GM21423 (cell line): Measurements from ENCODE around the gene SIMC1.
"Not testable (repeated sequence)": the region's sequence is repeated elsewhere in the genome, so short reads cannot be mapped to it uniquely, and the experiment has no call there.

ENCODE experiments used
- ATAC-seq: cut with Tn5 transposase; IDR thresholded peaks from one replicate; pipeline ENCODE4 v1.9.1; 2021; ENCODE audit warnings: mild to moderate bottlenecking, moderate library complexity; ENCODE audit not compliant: unreplicated experiment

SIMC1 gene

GRCh38 chr5:176214466-176215021 is 23.7 kb upstream of the SIMC1 start:
- ATAC-seq, result not testable (repeated sequence)

- not testable (repeated sequence) for ATAC-seq
Observed at GRCh38 chr5:176216393-176216916, 21.8 kb upstream of the SIMC1 start.

DNA sequence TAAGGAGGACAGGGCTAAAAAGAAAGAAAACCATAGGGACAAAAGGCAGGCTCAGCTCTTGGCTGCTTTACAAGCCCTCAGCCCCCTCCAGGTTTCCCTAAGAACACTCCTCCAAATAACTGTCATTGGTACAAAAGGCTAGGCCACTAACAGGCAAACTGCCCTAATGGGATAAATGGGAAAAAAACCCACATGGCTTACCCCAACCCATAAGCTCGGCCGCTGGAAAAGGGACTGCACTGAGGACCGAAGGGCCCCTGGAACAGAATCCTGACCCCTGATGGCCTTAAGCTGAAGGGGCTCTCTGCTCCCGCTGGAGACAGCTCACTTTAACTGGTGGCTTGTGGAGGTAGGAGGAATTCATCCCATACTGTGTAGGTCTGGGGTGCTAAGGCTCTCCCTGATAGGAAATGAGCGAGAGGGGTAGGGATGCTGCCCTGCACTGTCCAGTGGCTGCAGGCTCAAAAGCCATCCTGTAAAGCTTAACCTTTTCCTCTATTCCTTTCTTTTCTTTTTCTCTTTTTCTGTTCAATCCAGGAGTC is 21.0 kb upstream of the SIMC1 start:
- not testable (repeated sequence) for ATAC-seq

GRCh38 chr5:176217764-176218163 is 20.5 kb upstream of the SIMC1 start:
- ATAC-seq, result not testable (repeated sequence)

- not testable (repeated sequence) for ATAC-seq
Observed at GRCh38 chr5:176222006-176222405, 16.2 kb upstream of the SIMC1 start.

DNA sequence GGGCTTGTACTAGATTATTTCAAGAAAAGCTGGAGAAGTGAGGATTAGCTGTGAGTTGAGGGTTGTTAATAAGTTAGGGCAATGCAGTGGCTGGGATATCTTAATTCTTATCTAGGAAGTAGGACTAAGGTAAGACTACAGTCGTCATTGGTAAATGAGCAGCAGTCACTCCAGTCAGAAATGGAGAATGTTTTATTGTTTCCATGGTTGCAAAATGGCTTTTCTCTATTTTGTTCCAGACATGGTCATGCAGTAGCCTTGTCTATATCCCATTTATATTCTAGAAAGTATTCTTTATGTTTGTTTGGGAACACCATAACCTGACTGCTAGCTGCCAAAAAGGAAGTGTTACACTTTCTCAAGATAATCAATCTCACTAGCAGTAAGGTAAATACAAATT is 9.9 kb upstream of the SIMC1 start:
- ATAC-seq, result not testable (repeated sequence)

- not testable (repeated sequence) for ATAC-seq
Observed at GRCh38 chr5:176233253-176233652, 5.0 kb upstream of the SIMC1 start.

- ATAC-seq, result not testable (repeated sequence)
Observed at GRCh38 chr5:176235155-176235554, 3.1 kb upstream of the SIMC1 start.

DNA sequence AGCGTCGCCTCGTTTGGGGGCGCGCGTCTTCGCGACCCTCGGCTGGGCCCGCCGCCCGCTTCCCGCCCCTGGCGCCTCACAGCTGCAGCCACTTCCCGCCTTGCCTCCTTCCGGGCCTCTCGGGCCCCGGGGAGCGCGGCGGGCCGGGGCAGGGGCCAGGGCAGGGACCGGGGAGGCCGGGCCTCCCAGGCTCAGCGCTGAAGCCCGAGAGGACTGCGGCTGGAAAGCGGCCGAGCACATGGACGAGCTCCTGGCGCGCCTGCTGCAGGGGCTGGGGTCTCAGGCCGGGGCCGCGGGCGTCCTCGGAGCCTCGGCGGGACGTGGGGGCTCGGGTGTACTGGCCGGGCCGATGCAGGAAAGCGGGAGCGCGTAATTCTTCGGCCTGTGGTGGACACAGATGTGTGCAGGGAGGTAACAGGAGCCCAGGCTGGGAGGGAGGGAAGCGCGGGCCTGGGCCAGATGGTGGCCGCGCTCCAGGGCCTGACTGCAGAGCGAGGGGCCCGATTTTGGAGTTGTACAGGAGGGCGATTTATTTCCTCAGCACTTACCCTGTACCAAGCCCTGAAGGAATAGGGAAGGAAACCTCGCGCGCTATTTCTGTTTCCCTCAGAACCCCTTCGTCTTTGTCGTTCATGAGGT is 540 bp downstream of the SIMC1 start:
- peak; percentile 46 for ATAC-seq

GRCh38 chr5:176239304-176239703 is 1.1 kb downstream of the SIMC1 start:
- not testable (repeated sequence) for ATAC-seq

GRCh38 chr5:176244318-176244717 is 6.1 kb downstream of the SIMC1 start:
- not testable (repeated sequence) for ATAC-seq

DNA sequence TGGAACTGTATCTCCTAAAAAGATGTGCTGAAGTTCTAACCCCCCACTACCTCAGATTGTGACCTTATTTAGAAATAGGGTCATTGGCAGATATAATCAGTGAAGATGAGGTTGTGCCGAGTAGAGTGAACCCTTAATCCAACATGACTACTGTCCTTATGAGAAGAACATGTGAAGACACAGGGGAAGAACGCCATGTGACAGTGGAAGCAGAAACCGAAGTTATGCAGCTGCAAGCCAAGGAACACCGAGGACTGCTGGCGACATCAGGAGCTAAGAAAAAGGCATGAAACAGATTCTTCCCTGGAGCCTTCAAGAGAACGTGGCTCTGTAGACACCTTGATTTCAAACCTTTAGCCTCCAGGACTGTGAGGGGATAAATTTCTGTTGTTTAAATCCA is 6.8 kb downstream of the SIMC1 start:
- ATAC-seq, result not testable (repeated sequence)

DNA sequence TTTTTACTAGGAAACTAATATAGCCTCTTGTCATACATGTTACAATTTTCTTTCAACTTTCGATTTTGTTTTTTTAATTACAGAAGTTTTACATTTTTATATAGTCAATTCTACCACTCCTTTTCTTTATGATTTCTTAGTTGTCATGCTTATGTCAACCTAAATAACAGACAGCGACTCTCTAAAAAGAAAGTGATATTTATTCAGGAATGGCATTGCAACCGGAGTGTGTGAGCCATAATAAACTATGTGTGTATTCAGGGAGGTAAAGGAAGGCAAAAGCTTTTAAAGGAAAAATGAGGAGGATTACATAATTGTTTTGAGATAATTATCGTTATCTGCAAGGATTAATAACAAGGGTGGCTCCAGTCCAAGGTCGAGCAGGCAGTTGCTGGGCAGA is 7.3 kb downstream of the SIMC1 start:
- ATAC-seq, result not testable (repeated sequence)

GRCh38 chr5:176250691-176251090 is 12.5 kb downstream of the SIMC1 start:
- not testable (repeated sequence) for ATAC-seq

DNA sequence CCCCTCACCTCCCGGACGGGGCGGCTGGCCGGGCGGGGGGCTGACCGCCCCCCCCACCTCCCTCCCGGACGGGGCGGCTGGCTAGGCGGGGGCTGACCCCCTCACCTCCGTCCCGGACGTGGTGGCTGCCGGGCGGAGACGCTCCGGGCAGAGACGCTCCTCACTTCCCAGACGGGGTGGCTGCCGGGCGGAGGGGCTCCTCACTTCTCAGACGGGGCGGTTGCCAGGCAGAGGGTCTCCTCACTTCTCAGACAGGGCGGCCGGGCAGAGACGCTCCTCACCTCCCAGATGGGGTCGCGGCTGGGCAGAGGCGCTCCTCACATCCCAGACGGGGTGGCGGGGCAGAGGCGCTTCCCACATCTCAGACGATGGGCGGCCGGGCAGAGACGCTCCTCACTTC is 13.9 kb downstream of the SIMC1 start:
- ATAC-seq, result not testable (repeated sequence)

DNA sequence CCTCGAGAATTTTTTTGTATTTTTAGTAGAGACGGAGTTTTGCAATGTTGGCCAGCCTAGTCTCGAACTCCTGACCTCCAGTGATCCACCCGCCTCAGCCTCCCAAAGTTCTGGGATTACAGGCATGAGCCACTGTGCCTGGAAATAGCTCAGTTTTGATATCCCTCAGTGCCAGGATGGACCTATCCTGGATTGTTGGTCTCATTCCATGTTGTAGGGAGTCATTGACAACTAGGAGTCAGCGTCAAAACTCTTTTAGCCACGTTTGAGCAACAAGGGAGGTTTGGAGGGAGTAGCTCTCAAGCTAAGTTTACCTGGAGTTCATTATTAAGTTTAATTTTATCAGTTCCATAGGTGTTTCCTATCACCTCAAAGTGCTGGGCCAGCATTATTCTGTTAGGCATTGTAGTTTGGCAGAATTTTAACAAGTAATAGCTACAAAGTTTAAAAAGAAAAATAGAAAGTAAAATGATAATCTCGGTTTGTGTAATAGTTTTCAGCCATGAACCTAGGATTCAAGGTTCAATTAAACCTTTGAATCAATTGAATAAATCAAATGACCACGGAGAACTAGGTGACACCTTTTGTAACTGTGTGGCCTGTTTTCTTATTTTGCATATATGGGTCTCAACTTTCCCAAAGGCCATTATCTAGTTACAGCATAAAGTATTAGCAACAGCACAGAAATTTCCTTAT is 15.3 kb downstream of the SIMC1 start:
- ATAC-seq, result not testable (repeated sequence)

GRCh38 chr5:176254066-176254393 is 15.8 kb downstream of the SIMC1 start:
- ATAC-seq, result not testable (repeated sequence)

DNA sequence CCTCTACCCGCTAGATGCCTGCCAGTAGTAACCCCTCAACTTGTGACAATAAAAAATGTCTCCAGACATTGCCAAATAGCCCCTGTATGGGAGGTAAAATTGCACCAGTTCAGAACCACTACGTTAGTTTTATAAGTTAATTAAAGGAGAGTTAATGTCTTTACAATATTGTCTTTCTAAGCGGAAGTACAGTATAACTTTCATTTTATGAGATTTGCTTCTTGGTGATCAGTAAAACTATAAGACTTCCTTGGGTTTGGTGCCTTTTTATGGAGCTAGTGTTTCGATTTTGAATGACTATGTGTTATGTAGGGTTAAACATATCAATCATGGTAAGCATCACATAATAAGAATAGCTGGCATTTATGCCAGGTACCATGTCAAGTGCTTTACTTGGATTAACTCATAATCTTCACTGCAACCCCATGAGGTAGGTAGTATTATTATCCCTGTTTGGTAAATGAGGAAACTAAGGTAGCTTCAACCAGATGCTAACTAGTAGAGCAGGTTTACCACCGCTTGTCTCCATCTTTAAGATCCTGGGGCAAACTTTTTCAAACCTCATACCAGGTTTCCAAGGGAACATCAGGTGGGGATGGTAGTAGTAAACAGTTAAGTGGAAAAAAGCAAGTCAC is 19.8 kb downstream of the SIMC1 start:
- not testable (repeated sequence) for ATAC-seq

DNA sequence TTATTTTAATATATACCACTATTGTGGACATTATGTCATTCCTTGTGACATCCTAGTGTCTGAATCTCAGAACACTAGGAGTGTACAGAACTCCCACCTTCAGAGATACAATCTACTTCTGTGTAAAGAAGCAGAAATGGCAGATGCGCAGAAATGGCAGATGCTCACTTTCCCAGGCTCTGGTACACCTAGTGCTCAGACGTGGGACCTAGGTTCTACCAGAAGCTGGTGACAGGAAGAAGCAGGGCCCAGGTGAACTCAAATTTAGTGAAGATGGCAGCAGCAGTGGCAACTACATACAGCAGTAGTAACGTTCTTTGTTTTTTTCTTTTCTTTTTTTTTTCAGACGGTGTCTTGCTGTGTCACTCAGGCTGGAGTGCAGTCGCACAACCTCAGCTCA is 22.5 kb downstream of the SIMC1 start:
- ATAC-seq, result not testable (repeated sequence)

- ATAC-seq, result not testable (repeated sequence)
Observed at GRCh38 chr5:176266448-176266847, 28.2 kb downstream of the SIMC1 start.

DNA sequence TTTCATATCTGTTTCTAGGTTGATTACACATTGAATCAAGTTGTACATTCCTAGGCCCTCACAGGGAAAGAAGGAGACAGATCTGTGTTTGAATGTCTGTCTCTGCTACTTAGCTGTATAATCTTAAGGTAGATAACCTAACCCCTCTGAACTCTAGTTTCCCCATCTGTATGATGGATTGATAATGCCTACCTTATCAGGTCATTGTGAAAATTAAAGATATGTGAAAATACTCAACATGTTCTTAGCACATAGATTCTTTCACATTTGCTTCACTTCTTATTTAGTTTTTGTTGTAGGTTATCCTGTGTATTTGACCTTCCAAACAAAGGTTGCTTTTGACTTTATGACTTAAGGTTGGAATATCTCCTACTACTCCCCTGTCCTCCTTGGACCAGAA is 50.8 kb downstream of the SIMC1 start:
- not testable (repeated sequence) for ATAC-seq
